Measurements from ENCODE around the gene FARS2. TPM values are rescaled to one million over a fixed set of nuclear protein-coding genes. Genes with fewer than 3 reads are reported as not detected.

FARS2 gene
- total and polyA plus RNA-seq, 9 of the 15 experiments (the other 6 are each of a cell fraction or from before 2014, with no cell fraction given): 16.5 to 62.2 (median 27.0) TPM

GRCh38 chr6:5427586-5427985 is 166.3 kb downstream of the FARS2 start:
- no peak overlapping the region for H3K4me3 ChIP-seq
- H3K79me2 ChIP-seq (ENCODE audit: control insufficient read depth, insufficient read depth, low read length): no peaks in the 10 kb centered on the region
- H3K4me1 ChIP-seq (replicated peaks in 1 of 2; ENCODE audit: control insufficient read depth in 2 of 2, insufficient read depth in 2 of 2, low read length in 2 of 2): no peaks in the 10 kb centered on the region
- H3K4me2 ChIP-seq (ENCODE audit: insufficient read depth, low read length): no peak overlapping the region
- H3K27ac ChIP-seq (ENCODE audit: extremely low read depth, low read depth, low read length): no peak overlapping the region
- TF ChIP-seq SIN3B (IDR thresholded peaks at IDR 0.05; ENCODE audit: low read depth) (no peak), ATF1 (CRISPR knock-in tag; IDR thresholded peaks at IDR 0.05) (no peak), ATF1 (tag; IDR thresholded peaks at IDR 0.05) (no peak), SMAD3 (CRISPR knock-in tag; conservative IDR thresholded peaks at IDR 0.05) (no peak), ZFP1 (CRISPR knock-in tag; IDR thresholded peaks at IDR 0.05) (no peak), DPF2 (IDR thresholded peaks at IDR 0.05) (no peak), ZNF316 (IDR thresholded peaks at IDR 0.05) (no peak), NR2F6 (CRISPR knock-in tag; IDR thresholded peaks at IDR 0.05) (no peak), ATF4 (CRISPR knock-in tag; IDR thresholded peaks at IDR 0.05) (no peak), E2F5 (CRISPR knock-in tag; IDR thresholded peaks at IDR 0.05) (no peak), ZNF184 (CRISPR knock-in tag; IDR thresholded peaks at IDR 0.05) (no peak), PML (IDR thresholded peaks at IDR 0.05; ENCODE audit: low read length) (no peak), YBX1 (IDR thresholded peaks at IDR 0.05) (no peak), TAL1 (IDR thresholded peaks at IDR 0.05) (no peak), EP400 (IDR thresholded peaks at IDR 0.05) (no peak), TARDBP (IDR thresholded peaks at IDR 0.05) (no peak)
- no peaks in the 10 kb centered on the region; the same call in 1 of the 2 replicates for H4K20me1 ChIP-seq (replicated peaks; ENCODE audit: control insufficient read depth, insufficient read depth, low read length)
- ATAC-seq (no peak), DNase-seq (ENCODE audit: extremely low read depth in 1 of 4, low spot score in 3 of 4) (no peak), FAIRE-seq (no peak)
- no peaks in the 10 kb centered on the region for H3K36me3 ChIP-seq (ENCODE audit: control insufficient read depth, insufficient read depth, low read length)
- intact Hi-C loops (cut with micrococcal nuclease) (no loop called here), in situ Hi-C loops (cut with MboI) (no loop called here)
- ChIA-PET POLR2A (no interaction called here), CTCF (ENCODE audit: low intra/inter-chr PET ratio) (interaction anchor here (0.6 kb wide), 1 partner anchor 1407 kb away, joined by 3 read pairs; no protein-coding TSS in a partner anchor)
- H2AFZ ChIP-seq (ENCODE audit: low read depth, low read length): no peak overlapping the region
- H3K27me3 ChIP-seq (ENCODE audit: control insufficient read depth in 2 of 2, insufficient read depth in 2 of 2, low read length in 2 of 2): no peaks in the 10 kb centered on the region
- H3K9me3 ChIP-seq (replicated peaks; ENCODE audit: control insufficient read depth, insufficient read depth, low read depth, low read length): no peaks in the 10 kb centered on the region
- 45% methylated on average over 5 of the region's 5 CpGs for WGBS (ENCODE audit: insufficient coverage, low coverage, missing lambda C conversion rate)
- H3K9me1 ChIP-seq (ENCODE audit: control insufficient read depth, insufficient read depth, low read length): no peaks in the 10 kb centered on the region
- no peak overlapping the region for H3K9ac ChIP-seq (ENCODE audit: insufficient read depth in 1 of 2, low read depth in 2 of 2, low read length in 2 of 2)
- no TSS peak for BruUV-seq (replicated peaks)
